Pancreas (tissue), 10 donors: ENCODE results near the gene CNPY4. TPM values are rescaled to one million over a fixed set of nuclear protein-coding genes. Genes with fewer than 3 reads are reported as not detected.
"Not testable (repeated sequence)": the region's sequence is repeated elsewhere in the genome, so short reads cannot be mapped to it uniquely, and the experiment has no call there.

Source experiments
- ATAC-seq, 4 donors: fragments of 200-7000 bp; cut with Tn5 transposase; one replicate each; pipeline versions ENCODE4 v1.8.0 to v1.9.1; 2020; ENCODE audit warnings: mild to moderate bottlenecking in 4 of 4, moderate library complexity in 4 of 4
- DNase-seq, 6 donors: peaks; one replicate each; pipeline ENCODE4 v3.0.0-alpha.2; 2020
- FAIRE-seq: peaks from 2 replicates; lab custom pipeline; 2012; peaks lifted over from hg19 to GRCh38; lab: Jason Lieb, UNC
- H3K27ac ChIP-seq, 4 donors: fragments of 200-600 bp; sonication (generic); 1 replicate in 3 of 4; 2 replicates in 1 of 4; pipeline versions ENCODE4 v1.5.0 to v1.8.0; 2020
- H3K27me3 ChIP-seq, 4 donors: fragments of 200-600 bp; one replicate each; pipeline ENCODE4 v1.8.0; 2021
- H3K36me3 ChIP-seq, 3 donors: fragments of 200-600 bp; sonication (generic) in 1 of 3; one replicate each; pipeline versions ENCODE4 v1.5.0 to v1.8.0; 2020 to 2021
- H3K4me1 ChIP-seq, 3 donors: fragments of 200-600 bp; one replicate each; pipeline ENCODE4 v1.8.0; 2021
- H3K4me3 ChIP-seq, 4 donors: fragments of 200-600 bp; sonication (generic) in 2 of 4; one replicate each; pipeline versions ENCODE4 v1.5.0 to v1.8.0; 2020 to 2021
- H3K9me3 ChIP-seq, 4 donors: fragments of 200-600 bp; one replicate each; pipeline ENCODE4 v1.8.0; 2021
- WGBS, 2 donors: extraction: QIAGEN DNeasy Blood & Tissue Kit; methylation state at CpG; one replicate each; pipeline ENCODE4 v1.1.7; 2013; 5-methylcytosine and 5-hydroxymethylcytosine counted together
- intact Hi-C, 3 donors: fragments of 100-400 bp; cut with DNase I; formaldehyde crosslinking; loops; one replicate each; pipeline versions ENCODE4 v1.11.1 to v1.14.2; 2022
- polyA plus RNA-seq, 2 donors: library from polyadenylated mRNA; stranded (reverse); fragments of 200-250 nt; gene quantifications; one replicate each; pipeline ENCODE4 v1.2.3, GENCODE V29; 2013
- total RNA-seq, 6 donors: library from RNA; stranded (reverse); fragmentation: NEBNext Ultra II Directional in 4 of 6; extraction: Animal tissue kit (Norgen Biotek cat#: 25700) in 4 of 6; gene quantifications; one replicate each; pipeline versions ENCODE4 v1.2.1 to v1.2.4, GENCODE V29; 2021 to 2023
- TF ChIP-seq, protein P1 (sequence below), 4 donors: fragments of 200-600 bp; sonication (generic) in 3 of 4; IDR thresholded peaks; one replicate each; pipeline versions ENCODE4 v1.5.0 to v1.8.0; 2021; ENCODE audit warnings: antibody characterized with exemption in 4 of 4
- donor health status: healthy with polysubstance abuse.
- donor health status: DM: no; HTN: no; CAD: no; lungs with moderate emphysema.
- donor health status: DM: no; HTN: no; CAD: no.
- donor health status: control.
- donor health status: control.
- donor health status: Bipolar disorder and iron deficiency.
- donor health status: DM: yes; HTN: yes; CAD: no.
- donor health status: DM: no; HTN: no; CAD: no.
- donor health status: DM: no; HTN: no; CAD: no.
- donor health status: DM: yes; HTN: yes; CAD: no.

The CNPY4 gene
- total and polyA plus RNA-seq, 8 donors, result 1.8 to 10.8 (median 3.8) TPM

DNA sequence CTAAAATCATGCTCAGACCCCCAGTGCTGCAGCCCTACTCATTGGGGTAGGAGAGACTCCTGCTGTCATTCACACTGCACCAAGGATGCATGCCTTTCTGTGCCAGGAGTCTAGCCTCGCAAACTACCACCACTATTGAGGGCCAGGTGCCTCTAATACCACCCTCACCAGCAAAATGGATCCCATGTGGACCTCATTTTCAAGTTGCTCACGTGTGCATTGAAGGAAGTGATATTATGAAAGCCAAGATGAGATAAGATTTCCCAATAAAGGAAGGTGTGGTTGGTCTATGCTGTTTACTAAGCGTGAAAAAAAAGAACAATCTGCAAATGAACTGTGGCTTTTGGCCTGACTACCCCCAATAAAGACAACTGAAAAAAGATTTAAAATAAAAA is 22.1 kb downstream of the CNPY4 start:
- 68 to 70% methylated on average over 3 of the region's 3 CpGs for WGBS, 2 donors
- H3K36me3 ChIP-seq, result no peaks in the 10 kb centered on the region

GRCh38 chr7:100142461-100142860 is 23.0 kb downstream of the CNPY4 start:
- Histone ChIP-seq H3K4me3 (no peak overlapping the region), H3K9me3 (no peaks in the 10 kb centered on the region), H3K4me1 (no peaks in the 10 kb centered on the region), H3K27me3 (no peaks in the 10 kb centered on the region), H3K36me3 (no peaks in the 10 kb centered on the region), H3K27ac (no peak overlapping the region)
- TF ChIP-seq, protein P1, sequence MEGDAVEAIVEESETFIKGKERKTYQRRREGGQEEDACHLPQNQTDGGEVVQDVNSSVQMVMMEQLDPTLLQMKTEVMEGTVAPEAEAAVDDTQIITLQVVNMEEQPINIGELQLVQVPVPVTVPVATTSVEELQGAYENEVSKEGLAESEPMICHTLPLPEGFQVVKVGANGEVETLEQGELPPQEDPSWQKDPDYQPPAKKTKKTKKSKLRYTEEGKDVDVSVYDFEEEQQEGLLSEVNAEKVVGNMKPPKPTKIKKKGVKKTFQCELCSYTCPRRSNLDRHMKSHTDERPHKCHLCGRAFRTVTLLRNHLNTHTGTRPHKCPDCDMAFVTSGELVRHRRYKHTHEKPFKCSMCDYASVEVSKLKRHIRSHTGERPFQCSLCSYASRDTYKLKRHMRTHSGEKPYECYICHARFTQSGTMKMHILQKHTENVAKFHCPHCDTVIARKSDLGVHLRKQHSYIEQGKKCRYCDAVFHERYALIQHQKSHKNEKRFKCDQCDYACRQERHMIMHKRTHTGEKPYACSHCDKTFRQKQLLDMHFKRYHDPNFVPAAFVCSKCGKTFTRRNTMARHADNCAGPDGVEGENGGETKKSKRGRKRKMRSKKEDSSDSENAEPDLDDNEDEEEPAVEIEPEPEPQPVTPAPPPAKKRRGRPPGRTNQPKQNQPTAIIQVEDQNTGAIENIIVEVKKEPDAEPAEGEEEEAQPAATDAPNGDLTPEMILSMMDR (IDR thresholded peaks at IDR 0.05), result no peak
- intact Hi-C loops, result loop anchor here in 1 of 3 donors (10.0 kb wide), 1 partner anchor 72 kb away; the partner anchor contains the start of gene PVRIG
- FAIRE-seq (no peak), ATAC-seq (no peak), DNase-seq (no peak)
- WGBS, 2 donors, result 86 to 89% methylated on average over 3 of the region's 3 CpGs

More for the DNA sequence above, 22.1 kb downstream of the CNPY4 start:
- no peak for ATAC-seq
- no peak for DNase-seq
- TF ChIP-seq, protein P1 (IDR thresholded peaks at IDR 0.05), result no peak
- Histone ChIP-seq H3K27me3 (no peaks in the 10 kb centered on the region), H3K4me1 (no peaks in the 10 kb centered on the region), H3K4me3 (no peak overlapping the region), H3K9me3 (no peaks in the 10 kb centered on the region), H3K27ac (no peak overlapping the region)
- intact Hi-C loops, result loop anchor here in 1 of 3 donors (10.0 kb wide), 1 partner anchor 73 kb away; the partner anchor contains the start of gene PVRIG
- no peak for FAIRE-seq

DNA sequence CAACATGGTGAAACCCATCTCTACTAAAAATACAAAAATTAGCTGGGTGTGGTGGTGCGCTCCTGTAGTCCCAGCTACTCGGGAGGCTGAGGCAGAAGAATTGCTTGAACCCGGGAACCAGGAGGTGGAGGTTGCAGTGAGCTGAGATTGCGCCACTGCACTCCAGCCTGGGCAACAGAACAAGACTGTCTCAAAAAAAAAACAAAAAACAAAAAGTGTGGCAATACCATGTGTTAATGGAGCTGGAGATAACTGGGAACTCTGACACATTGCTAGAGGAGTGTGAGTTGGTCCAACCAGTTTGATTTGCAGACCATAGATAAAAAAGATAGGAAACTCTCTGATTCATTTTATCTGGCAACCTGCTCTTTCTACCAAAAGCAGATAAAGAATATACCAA is 26.9 kb downstream of the CNPY4 start:
- not testable (repeated sequence) for FAIRE-seq, H3K4me1 ChIP-seq, H3K9me3 ChIP-seq, H3K4me3 ChIP-seq, H3K27me3 ChIP-seq, H3K27ac ChIP-seq, ATAC-seq, DNase-seq, H3K36me3 ChIP-seq
- WGBS, 2 donors, result 81 to 90% methylated on average over 4 of the region's 4 CpGs
- intact Hi-C loops, result loop anchor here in 1 of 3 donors (10.0 kb wide), 1 partner anchor 68 kb away; the partner anchor contains the start of gene PVRIG

- Histone ChIP-seq H3K4me3 (no peak overlapping the region), H3K27me3 (no peaks in the 10 kb centered on the region), H3K36me3 (no peaks in the 10 kb centered on the region), H3K9me3 (no peaks in the 10 kb centered on the region), H3K27ac (no peak overlapping the region), H3K4me1 (peaks cover 0 to 6% (median 0%) of the 10 kb centered on the region in 3 donors)
- intact Hi-C loops, result loop anchor here in 1 of 3 donors (10.0 kb wide), 1 partner anchor 68 kb away; the partner anchor contains the start of gene PVRIG
- DNase-seq (no peak), FAIRE-seq (no peak), ATAC-seq (no peak)
- 91 to 95% methylated on average over 2 of the region's 2 CpGs for WGBS, 2 donors
- TF ChIP-seq, protein P1 (IDR thresholded peaks at IDR 0.05), result no peak
Measured at GRCh38 chr7:100147278-100147677, 27.8 kb downstream of the CNPY4 start.

GRCh38 chr7:100148225-100148558 is 28.8 kb downstream of the CNPY4 start:
- peak in 1 of 4 donors; percentile 11 for ATAC-seq
- peak overlapping the region; percentile 9 to 78 (median 48) for H3K4me3 ChIP-seq
- 9 to 13% methylated on average over 14 of the region's 14 CpGs for WGBS, 2 donors
- H3K36me3 ChIP-seq, result no peaks in the 10 kb centered on the region
- intact Hi-C loops, result loop anchor here in 1 of 3 donors (10.0 kb wide), 1 partner anchor 67 kb away; the partner anchor contains the start of gene PVRIG
- no peak for FAIRE-seq
- TF ChIP-seq, protein P1 (IDR thresholded peaks at IDR 0.05), result no peak
- H3K4me1 ChIP-seq, result peaks cover 0 to 6% (median 0%) of the 10 kb centered on the region in 3 donors
- no peaks in the 10 kb centered on the region for H3K9me3 ChIP-seq
- no peaks in the 10 kb centered on the region for H3K27me3 ChIP-seq
- H3K27ac ChIP-seq, result peak overlapping the region in 3 of 4 donors; percentile 49 to 70 (median 65)
- DNase-seq, result no peak
